ENCODE measurements around the gene KCNQ4.

GRCh38 chr1:40749817-40750216 lies 33.8 kb upstream of the KCNQ4 start:
- TF ChIP-seq POLR2A (IDR thresholded peaks at IDR 0.05; ENCODE audit: low read length) (no peak), GATA1 (IDR thresholded peaks at IDR 0.05; ENCODE audit: low read depth, low read length) (no peak)
